Measurements from ENCODE around the gene MORN1.

Gene MORN1

DNA sequence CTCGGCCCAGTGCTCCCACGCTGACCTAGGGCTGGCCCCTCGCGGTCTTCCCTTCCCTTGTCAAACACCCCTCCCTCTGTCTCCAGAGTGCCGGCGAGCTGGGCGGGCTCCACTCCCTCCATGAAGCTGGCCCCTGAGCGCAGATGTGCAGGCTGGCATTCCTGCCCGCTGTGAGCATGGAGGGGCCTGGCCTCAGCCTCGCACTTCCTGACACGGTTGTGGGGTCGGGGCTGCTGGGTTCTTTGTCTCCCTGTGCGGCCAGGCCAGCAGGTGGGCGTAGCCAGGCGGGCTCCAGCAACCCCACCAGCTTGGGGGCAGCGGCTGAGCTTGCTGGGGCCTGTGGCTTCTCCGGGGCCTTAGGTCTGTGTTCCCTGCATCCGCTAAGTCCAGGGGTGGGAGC, 35.2 kb upstream of the MORN1 start:
- H3K9me3 ChIP-seq (replicated peaks; ENCODE audit: insufficient read depth, low read length) = no peaks in the 10 kb centered on the region
- H3K4me2 ChIP-seq (ENCODE audit: low read depth, low read length) = no peak overlapping the region

DNA sequence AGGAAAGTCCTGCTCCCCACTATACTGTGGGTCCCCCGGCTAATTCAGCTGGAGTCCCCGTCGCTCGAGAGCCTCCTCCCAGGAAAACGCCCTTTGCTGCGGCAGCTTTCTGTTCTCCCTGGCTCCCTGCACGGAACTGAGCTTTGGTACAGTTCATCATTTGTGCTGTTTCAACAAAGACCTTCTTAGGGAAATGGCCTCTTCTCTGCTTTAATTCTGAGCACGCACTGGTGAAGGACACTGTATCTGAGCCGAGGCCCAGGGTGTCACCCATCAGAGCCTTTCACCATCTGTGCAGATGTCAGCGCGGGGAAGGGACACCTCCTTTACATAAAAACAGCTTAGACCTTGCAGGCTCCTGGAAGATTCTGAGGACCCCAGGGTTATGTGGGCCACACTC, 34.5 kb upstream of the MORN1 start:
- no peak for DNase-seq
- Histone ChIP-seq H3K9me2 (replicated peaks; ENCODE audit: insufficient read depth, low read length) (no peaks in the 10 kb centered on the region), H4K20me1 (ENCODE audit: insufficient read depth, low read length) (no peaks in the 10 kb centered on the region), H3K27ac (ENCODE audit: low read length) (no peak overlapping the region), H3K27me3 (replicated peaks; ENCODE audit: insufficient read depth, low read length) (peaks cover 96% of the 10 kb centered on the region), H3K4me3 (ENCODE audit: low read length) (no peak overlapping the region), H3F3A (ENCODE audit: insufficient read depth, low read length) (no peaks in the 10 kb centered on the region), H3K4me2 (ENCODE audit: low read depth, low read length) (no peak overlapping the region), H3K4me1 (ENCODE audit: low read length) (no peaks in the 10 kb centered on the region), H3K9me3 (replicated peaks; ENCODE audit: insufficient read depth, low read length) (no peaks in the 10 kb centered on the region), H3K79me2 (ENCODE audit: low read length) (no peaks in the 10 kb centered on the region), H3K9ac (ENCODE audit: low read length) (no peak overlapping the region), H2AFZ (ENCODE audit: low read length) (no peak overlapping the region), H3K36me3 (replicated peaks; ENCODE audit: insufficient read depth, low read length) (no peaks in the 10 kb centered on the region)
- TF ChIP-seq EZH2 (optimal IDR thresholded peaks at IDR 0.05; ENCODE audit: low read depth, low read length) (no peak), EZH2phosphoT487 (IDR thresholded peaks at IDR 0.05; ENCODE audit: low read length) (no peak)
- TF ChIP-seq, protein P1, sequence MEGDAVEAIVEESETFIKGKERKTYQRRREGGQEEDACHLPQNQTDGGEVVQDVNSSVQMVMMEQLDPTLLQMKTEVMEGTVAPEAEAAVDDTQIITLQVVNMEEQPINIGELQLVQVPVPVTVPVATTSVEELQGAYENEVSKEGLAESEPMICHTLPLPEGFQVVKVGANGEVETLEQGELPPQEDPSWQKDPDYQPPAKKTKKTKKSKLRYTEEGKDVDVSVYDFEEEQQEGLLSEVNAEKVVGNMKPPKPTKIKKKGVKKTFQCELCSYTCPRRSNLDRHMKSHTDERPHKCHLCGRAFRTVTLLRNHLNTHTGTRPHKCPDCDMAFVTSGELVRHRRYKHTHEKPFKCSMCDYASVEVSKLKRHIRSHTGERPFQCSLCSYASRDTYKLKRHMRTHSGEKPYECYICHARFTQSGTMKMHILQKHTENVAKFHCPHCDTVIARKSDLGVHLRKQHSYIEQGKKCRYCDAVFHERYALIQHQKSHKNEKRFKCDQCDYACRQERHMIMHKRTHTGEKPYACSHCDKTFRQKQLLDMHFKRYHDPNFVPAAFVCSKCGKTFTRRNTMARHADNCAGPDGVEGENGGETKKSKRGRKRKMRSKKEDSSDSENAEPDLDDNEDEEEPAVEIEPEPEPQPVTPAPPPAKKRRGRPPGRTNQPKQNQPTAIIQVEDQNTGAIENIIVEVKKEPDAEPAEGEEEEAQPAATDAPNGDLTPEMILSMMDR (IDR thresholded peaks at IDR 0.05; ENCODE audit: low read length) = no peak

More for the DNA sequence above, 35.2 kb upstream of the MORN1 start:
- TF ChIP-seq, protein P1 (IDR thresholded peaks at IDR 0.05; ENCODE audit: low read length) = no peak
- TF ChIP-seq EZH2phosphoT487 (IDR thresholded peaks at IDR 0.05; ENCODE audit: low read length) = no peak
- no peak for TF ChIP-seq EZH2 (optimal IDR thresholded peaks at IDR 0.05; ENCODE audit: low read depth, low read length)
- no peaks in the 10 kb centered on the region for H3F3A ChIP-seq (ENCODE audit: insufficient read depth, low read length)
- no peak overlapping the region for H3K9ac ChIP-seq (ENCODE audit: low read length)
- no peak for DNase-seq
- no peak overlapping the region for H2AFZ ChIP-seq (ENCODE audit: low read length)
- H3K79me2 ChIP-seq (ENCODE audit: low read length) = no peaks in the 10 kb centered on the region
- H3K27me3 ChIP-seq (replicated peaks; ENCODE audit: insufficient read depth, low read length) = peaks cover 96% of the 10 kb centered on the region
- H3K4me3 ChIP-seq (ENCODE audit: low read length) = no peak overlapping the region
- H3K4me1 ChIP-seq (ENCODE audit: low read length) = no peaks in the 10 kb centered on the region
- H4K20me1 ChIP-seq (ENCODE audit: insufficient read depth, low read length) = no peaks in the 10 kb centered on the region
- H3K36me3 ChIP-seq (replicated peaks; ENCODE audit: insufficient read depth, low read length) = no peaks in the 10 kb centered on the region
- no peak overlapping the region for H3K27ac ChIP-seq (ENCODE audit: low read length)
- H3K9me2 ChIP-seq (replicated peaks; ENCODE audit: insufficient read depth, low read length) = no peaks in the 10 kb centered on the region

DNA sequence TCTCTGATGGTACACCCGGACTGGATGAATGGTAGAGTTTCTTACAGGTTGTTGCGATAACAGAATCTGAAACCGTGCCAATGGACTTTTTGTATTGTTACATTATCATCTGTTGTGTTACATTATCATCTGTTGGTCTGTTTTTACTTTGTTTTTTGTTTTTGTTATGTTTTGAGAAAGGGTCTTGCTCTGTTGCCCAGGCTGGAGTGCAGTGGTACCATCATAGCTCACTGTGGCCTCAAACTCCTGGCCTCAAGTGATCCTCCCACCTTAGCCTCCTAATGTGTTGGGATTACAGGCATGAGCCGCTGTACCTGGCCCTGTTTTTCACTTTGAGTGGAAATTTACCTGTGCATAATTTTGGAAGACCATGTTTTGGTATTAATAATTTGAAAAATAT, 31.2 kb upstream of the MORN1 start:
- no peaks in the 10 kb centered on the region for H3K9me2 ChIP-seq (replicated peaks; ENCODE audit: insufficient read depth, low read length)
- H3K4me2 ChIP-seq (ENCODE audit: low read depth, low read length) = no peak overlapping the region
- no peak overlapping the region for H3K27ac ChIP-seq (ENCODE audit: low read length)
- no peaks in the 10 kb centered on the region for H3K79me2 ChIP-seq (ENCODE audit: low read length)
- H3K27me3 ChIP-seq (replicated peaks; ENCODE audit: insufficient read depth, low read length) = peaks cover 96% of the 10 kb centered on the region
- H3K4me3 ChIP-seq (ENCODE audit: low read length) = no peak overlapping the region
- H3K9me3 ChIP-seq (replicated peaks; ENCODE audit: insufficient read depth, low read length) = no peaks in the 10 kb centered on the region
- no peak overlapping the region for H2AFZ ChIP-seq (ENCODE audit: low read length)
- TF ChIP-seq EZH2 (optimal IDR thresholded peaks at IDR 0.05; ENCODE audit: low read depth, low read length) (no peak), EZH2phosphoT487 (IDR thresholded peaks at IDR 0.05; ENCODE audit: low read length) (no peak)
- TF ChIP-seq, protein P1 (IDR thresholded peaks at IDR 0.05; ENCODE audit: low read length) = no peak
- H3K4me1 ChIP-seq (ENCODE audit: low read length) = no peaks in the 10 kb centered on the region
- no peak for DNase-seq
- no peak overlapping the region for H3K9ac ChIP-seq (ENCODE audit: low read length)
- H3K36me3 ChIP-seq (replicated peaks; ENCODE audit: insufficient read depth, low read length) = no peaks in the 10 kb centered on the region
- no peaks in the 10 kb centered on the region for H4K20me1 ChIP-seq (ENCODE audit: insufficient read depth, low read length)
- H3F3A ChIP-seq (ENCODE audit: insufficient read depth, low read length) = no peaks in the 10 kb centered on the region

Measured in MM.1S (cell line).